AML-193 (cell line): ENCODE results near the gene NACC1.

Experiments
- DNase-seq, 2 experiments: peaks; one replicate each; lab custom pipeline; 2025; lab: John Stamatoyannopoulos, UW

NACC1 gene

DNA sequence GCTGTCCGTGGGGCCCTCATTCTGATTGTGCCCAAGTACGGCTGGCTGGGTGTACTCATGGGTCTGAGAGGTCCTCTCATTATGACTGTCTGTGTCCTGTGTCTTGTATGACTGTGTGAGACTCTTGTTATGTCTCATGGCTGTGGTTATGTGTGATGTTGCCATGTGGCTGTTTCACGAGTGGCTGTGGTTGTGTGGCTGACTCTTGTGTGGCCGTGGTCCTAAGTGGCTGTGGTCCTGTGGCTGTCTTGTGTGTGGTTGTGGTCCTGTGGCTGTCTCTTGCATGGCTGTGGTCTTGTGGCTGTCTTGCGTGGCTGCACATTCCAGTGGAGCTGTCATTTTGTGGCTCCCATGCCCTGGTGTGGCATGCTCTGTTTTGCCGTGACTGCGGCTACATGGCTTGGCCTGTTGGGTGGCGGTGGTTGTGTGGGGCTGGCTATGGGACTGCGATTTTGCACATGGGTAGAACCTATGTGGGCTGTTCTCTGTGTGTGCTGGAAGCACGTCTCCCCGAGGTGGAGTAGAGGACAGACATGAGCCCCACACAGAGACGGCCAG is 18.0 kb upstream of the NACC1 start:
- peak; percentile 48 to 64 for DNase-seq

DNA sequence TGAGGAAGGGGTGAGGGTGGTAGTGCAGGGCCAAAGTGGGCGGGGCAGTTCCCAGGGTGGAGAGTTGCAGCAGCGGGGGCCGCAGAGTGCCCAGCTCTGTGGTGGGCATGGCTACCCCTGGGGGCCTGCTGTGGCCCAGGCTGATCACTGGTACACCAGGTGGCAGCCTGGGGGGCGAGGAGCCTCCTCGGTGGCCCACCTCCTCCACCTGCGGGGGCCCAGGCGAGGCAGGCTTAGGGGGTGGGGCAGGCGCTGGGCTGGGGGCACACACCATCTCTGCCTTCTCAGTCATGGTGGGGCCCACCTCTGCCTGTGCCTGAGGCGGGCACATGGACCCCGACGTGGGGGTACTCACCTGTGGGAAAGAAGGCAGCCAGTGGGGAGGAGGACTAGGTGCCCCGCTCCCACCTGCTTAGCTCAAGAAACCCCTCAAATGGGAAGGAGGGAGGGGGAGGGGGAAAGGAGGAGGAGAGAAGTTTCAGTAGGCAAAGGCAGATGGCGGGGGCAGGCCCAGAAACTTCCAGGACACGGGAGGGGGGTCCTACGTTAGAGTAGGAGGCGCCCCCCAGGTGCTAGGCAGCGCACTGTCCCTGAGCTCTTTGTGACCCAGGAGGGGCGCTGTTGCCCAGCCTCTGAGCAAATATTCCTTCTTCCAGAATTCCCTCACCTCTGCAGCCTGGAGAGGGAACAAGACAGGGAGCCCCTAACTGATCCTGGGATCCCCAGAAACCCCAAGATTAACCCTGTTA is 17.0 kb upstream of the NACC1 start:
- DNase-seq, result no peak

DNA sequence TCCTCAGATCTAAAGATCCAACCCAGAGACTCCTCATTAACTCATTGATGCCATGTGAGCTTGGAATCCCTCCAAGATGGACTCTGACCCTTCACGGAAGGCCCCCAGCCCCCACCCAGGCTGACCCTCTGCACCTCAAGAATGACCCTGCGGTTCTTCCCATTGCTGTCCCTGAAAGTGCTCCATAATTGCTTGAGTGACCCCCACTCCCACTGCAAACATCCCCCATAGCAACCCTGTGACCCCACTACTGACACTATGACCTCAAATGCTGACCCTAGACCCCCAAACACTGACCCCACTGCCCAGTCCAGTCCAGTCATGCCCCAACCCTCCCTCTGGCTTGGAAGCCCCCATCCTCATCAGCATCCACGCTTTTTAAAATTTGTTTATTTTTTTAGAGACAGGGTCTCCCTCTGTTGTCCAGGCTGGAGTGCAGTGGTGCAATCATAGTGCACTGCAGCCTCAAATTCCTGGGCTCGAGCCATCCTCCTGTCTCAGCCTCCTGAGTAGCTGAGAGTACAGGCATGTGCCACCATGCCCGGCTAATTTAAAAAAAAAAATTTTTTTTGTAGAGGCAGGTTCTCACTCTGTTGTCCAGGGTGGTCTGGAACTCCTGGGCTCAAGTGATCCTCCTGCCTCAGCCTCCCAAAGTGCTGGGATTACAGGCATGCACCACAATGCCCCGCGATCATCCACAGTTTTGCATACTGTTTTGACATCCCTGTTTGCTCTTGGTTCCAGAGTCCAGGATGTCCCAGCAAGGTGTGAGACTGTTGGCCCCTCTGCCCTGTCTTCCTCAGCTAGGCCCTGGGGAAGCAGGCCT is 16.3 kb upstream of the NACC1 start:
- DNase-seq, result no peak

GRCh38 chr19:13102416-13102665 is 15.7 kb upstream of the NACC1 start:
- no peak for DNase-seq

GRCh38 chr19:13102666-13103580 is 15.1 kb upstream of the NACC1 start, which contains the start of gene LYL1:
Gene LYL1, minus strand, starts transcription at chr19:13102858. Its CDS starts 1,687 bp downstream, at chr19:13101171.
- DNase-seq, result peak; percentile 90 to 92

DNA sequence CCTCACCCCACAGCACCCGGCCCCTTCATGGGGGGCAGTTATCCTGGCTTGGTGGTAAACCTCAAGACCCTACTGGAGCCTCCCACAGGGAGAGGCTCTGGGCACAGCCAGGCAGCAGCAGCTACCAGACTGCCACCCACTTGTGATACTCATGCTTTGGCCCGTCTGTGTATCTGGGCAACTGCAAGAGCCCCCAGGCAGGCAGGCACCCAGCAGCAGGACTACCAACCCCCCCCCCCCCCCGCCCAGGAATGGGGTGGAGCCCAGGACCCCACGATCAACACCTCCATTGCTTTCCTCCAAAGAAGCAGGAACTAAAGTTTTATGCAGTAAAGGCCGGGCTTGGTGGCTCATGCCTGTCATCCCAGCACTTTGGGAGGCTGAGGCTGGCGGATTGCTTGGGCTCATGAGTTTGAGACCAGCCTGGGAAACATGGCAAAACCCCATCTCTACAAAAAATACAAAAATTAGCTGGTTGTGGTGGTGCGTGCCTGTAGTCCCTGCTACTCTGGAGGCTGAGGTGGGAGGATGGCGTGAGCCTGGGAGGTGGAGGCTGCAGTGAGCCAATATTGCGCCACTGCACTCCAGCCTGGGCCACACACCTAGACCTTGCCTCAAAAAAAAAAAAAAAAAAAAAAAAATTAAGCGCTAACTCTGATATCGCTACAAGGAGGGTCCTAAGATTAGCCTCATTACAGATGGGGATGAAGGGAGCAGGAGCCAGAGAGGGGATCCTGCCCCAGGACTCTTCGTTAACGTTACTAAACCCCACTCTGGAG is 14.3 kb upstream of the NACC1 start:
- DNase-seq, result peak; percentile 16 to 29

GRCh38 chr19:13104360-13104847 is 13.7 kb upstream of the NACC1 start:
- peak; percentile 80 to 87 for DNase-seq

DNA sequence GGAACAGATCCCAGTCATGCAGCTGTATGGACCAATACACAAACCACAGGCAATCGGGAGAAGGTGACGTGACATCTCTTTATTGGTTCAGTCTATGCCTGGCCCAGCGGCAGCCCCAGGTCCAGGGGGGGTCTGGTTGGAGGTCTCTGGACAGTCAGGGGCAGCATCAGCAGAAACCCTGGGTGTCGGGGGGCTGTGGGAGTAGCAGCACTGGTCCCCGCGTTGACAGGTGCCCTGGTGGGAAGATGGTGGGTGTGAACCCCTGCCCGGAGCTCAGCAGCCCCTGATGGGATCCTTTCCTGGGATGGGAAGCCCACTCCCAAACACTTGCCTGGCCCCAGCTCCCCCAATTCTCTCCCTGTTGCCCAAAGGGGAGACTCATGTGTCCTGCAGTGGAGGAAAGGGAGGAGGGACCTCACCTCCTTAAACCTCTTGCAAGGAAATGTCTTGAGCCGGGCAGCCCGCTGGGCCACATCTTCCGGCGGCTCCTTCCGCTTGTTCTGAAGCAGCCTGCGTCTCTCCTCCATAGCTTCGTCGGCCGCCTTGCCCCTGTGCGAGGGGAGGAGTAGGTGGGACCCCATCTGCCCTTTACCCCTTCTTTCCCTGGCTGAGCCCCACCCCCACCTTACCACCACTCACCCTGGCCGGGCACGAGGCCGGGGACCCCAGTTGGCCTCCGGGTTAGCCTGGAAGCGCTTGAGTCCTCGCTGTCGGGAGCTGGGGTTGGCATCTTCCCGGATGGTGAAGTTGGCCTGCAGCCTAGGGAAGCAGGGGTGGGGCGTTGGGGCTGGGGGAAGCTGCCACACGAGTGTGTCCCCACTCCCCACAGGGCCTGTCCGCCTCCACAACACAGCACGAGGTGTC is 13.0 kb upstream of the NACC1 start:
- DNase-seq, result peak; percentile 13 to 15

DNA sequence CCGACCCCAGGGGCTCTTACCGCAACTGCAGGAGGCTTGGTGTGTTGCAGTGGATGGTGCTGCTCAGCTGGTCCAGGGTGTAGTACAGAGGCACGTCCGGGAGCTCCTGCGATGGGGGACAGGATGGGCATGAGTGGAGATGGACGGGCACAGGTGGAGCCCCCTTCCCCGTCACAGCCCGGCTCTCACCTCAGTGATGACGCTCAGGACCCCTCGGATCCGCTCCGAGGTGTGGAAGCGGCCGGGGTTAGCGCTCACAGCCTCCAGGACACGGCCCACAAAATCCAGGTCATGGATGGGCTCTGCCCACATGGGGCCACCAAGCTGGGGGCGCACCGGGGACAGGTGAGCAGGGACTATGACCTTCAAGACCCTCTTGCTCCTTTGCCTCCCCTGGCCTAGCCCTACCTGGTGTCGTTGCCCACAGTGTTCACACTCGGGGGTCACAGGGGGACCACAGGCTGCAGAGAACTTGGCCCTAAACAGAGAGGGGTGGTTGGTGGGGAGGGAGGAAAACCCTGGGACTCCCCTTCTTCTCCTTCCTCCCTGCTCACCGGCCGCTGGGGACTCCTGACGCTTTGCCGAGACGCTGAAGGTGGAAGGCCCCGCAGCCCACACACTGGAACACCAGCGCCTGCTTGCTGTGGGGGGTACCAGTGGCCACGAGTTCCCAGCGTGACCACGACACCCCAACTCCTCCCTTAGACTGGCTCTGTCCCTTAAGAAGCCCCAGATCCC is 8.5 kb upstream of the NACC1 start:
- no peak for DNase-seq

- no peak for DNase-seq
These were observed 7.9 kb upstream of the NACC1 start for GRCh38 chr19:13110099-13110610.

DNA sequence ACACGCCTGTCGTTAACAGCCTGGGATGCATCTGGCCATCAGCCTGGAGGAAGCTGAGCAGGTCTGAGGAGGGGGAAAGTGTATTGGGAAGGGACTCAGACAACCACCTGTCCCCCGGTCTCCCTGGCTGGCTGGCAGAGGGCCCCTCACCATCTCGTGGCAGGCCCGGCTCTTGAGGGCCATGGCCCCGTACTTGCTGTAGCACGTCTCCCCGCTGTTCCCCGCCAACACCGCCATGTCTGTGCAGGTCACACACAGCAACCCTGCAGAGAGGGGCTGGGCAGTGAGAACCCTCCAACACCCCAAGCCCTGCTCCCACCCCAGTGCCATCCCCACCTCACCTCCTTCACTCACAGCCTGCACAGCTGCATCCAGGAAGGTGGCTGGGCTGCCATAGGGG is 5.5 kb upstream of the NACC1 start:
- no peak for DNase-seq

GRCh38 chr19:13115936-13116281 is 2.2 kb upstream of the NACC1 start:
- no peak for DNase-seq

- peak; percentile 80 to 82 for DNase-seq
These were observed 1.5 kb upstream of the NACC1 start, which contains the start of gene TRMT1 for GRCh38 chr19:13116282-13117175. Gene TRMT1, minus strand, starts transcription at chr19:13116740. Its CDS starts 341 bp downstream, at chr19:13116399.

DNA sequence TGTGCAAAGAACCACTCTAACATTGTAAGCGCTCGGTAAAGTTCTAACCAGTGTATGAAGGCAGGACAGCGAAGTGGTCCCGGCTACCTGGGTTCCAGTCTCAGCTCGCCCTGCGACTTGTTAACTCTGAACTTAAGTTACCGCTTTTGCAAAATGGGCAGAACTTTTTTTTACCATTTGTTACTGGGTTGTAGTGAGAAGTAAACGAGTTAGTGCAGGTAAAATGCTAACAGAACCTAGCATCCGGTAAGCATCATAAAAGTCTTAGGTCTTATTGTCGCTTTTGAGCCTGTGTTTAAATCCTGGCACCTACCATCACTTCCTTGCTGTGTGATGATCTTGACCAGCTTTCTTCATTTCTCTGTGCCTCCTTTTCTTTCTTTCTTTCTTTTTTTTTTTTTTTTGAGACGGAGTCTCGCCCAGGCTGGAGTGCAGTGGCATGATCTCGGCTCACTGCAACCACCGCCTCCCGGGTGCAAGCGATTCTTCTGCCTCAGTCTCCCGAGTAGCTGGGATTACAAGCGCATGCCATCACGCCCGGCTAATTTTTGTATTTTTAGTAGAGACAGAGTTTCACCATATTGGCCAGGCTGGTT is 790 bp upstream of the NACC1 start:
- no peak for DNase-seq

- no peak for DNase-seq
These were observed 545 bp downstream of the NACC1 start for GRCh38 chr19:13118424-13119193.

GRCh38 chr19:13119627-13120026 is 1.6 kb downstream of the NACC1 start:
- no peak for DNase-seq

GRCh38 chr19:13120031-13120430 is 2.0 kb downstream of the NACC1 start:
- no peak for DNase-seq
